NAMALWA (cell line): Measurements from ENCODE around the gene OR6Q1.
"Not testable (repeated sequence)": the region's sequence is repeated elsewhere in the genome, so short reads cannot be mapped to it uniquely, and the experiment has no call there.

ENCODE experiments used
- DNase-seq: peaks from one replicate; pipeline ENCODE4 v3.0.0-alpha.2; 2015; ENCODE audit warnings: low spot score

Gene OR6Q1

GRCh38 chr11:58030653-58031052, at the start of gene OR6Q1:
OR6Q1 (plus strand) TSS chr11:58030953; CDS start chr11:58030953, 0 bp downstream.
- no peak for DNase-seq

GRCh38 chr11:57981536-57981935, 49.2 kb upstream of the OR6Q1 start:
- no peak for DNase-seq

- DNase-seq: peak; percentile 21
Measured at GRCh38 chr11:57982776-57983175, 48.0 kb upstream of the OR6Q1 start.

- DNase-seq: no peak
Measured at GRCh38 chr11:57983191-57983590, 47.6 kb upstream of the OR6Q1 start.

GRCh38 chr11:57999523-57999922, 31.2 kb upstream of the OR6Q1 start:
- DNase-seq: not testable (repeated sequence)

- DNase-seq: not testable (repeated sequence)
Measured at GRCh38 chr11:58000021-58000420, 30.7 kb upstream of the OR6Q1 start.

- DNase-seq: no peak
Measured at GRCh38 chr11:58000699-58001098, 30.1 kb upstream of the OR6Q1 start.

GRCh38 chr11:58003036-58003435, 27.7 kb upstream of the OR6Q1 start:
- DNase-seq: no peak

- no peak for DNase-seq
Measured at GRCh38 chr11:58003591-58003990, 27.2 kb upstream of the OR6Q1 start.

- no peak for DNase-seq
Measured at GRCh38 chr11:58004664-58005063, 26.1 kb upstream of the OR6Q1 start.

- DNase-seq: no peak
Measured at GRCh38 chr11:58006940-58007339, 23.8 kb upstream of the OR6Q1 start.

GRCh38 chr11:58011771-58012170, 19.0 kb upstream of the OR6Q1 start:
- DNase-seq: no peak

- no peak for DNase-seq
Measured at GRCh38 chr11:58023435-58023931, 7.3 kb upstream of the OR6Q1 start, which contains the start of gene OR9Q1. OR9Q1 (plus strand) TSS chr11:58023881; CDS start chr11:58179445, 155,564 bp downstream.

GRCh38 chr11:58024601-58025091, 6.1 kb upstream of the OR6Q1 start:
- no peak for DNase-seq

GRCh38 chr11:58027341-58027740, 3.4 kb upstream of the OR6Q1 start:
- DNase-seq: no peak

- DNase-seq: no peak
Measured at GRCh38 chr11:58028687-58029411, 1.9 kb upstream of the OR6Q1 start.

- no peak for DNase-seq
Measured at GRCh38 chr11:58034471-58034870, 3.7 kb downstream of the OR6Q1 start.

- DNase-seq: no peak
Measured at GRCh38 chr11:58039589-58039988, 8.8 kb downstream of the OR6Q1 start.

- DNase-seq: no peak
Measured at GRCh38 chr11:58043379-58043778, 12.6 kb downstream of the OR6Q1 start.

- no peak for DNase-seq
Measured at GRCh38 chr11:58046231-58046630, 15.5 kb downstream of the OR6Q1 start.

- DNase-seq: no peak
Measured at GRCh38 chr11:58047818-58048217, 17.1 kb downstream of the OR6Q1 start.

GRCh38 chr11:58055806-58056401, 25.2 kb downstream of the OR6Q1 start:
- DNase-seq: no peak

GRCh38 chr11:58057481-58057880, 26.7 kb downstream of the OR6Q1 start:
- DNase-seq: no peak
